GM10248 (cell line): ENCODE measurements around the gene POFUT1.

Experiments
- CTCF ChIA-PET: fragments of 300-600 bp; sonication (Branson Sonifier 250); formaldehyde crosslinking; extraction: SDS; loops from one replicate; lab custom pipeline; 2021; ENCODE audit warnings: antibody characterized with exemption; lab: Yijun Ruan, JAX
- POLR2A ChIA-PET: fragments of 350-650 bp; sonication (Branson Sonifier 250); formaldehyde crosslinking; extraction: SDS; loops from one replicate; lab custom pipeline; 2020; ENCODE audit warnings: antibody characterized with exemption; lab: Yijun Ruan, JAX
- DNase-seq: peaks from one replicate; pipeline ENCODE4 v3.0.0; 2012; ENCODE audit errors: extremely low spot score
- TF ChIP-seq, protein P1 (sequence below): IDR thresholded peaks from 2 replicates; pipeline ENCODE4 v1.5.1; 2012; ENCODE audit warnings: mild to moderate bottlenecking, low read depth; ENCODE audit errors: extremely low read depth, missing control alignments, control extremely low read depth

POFUT1 gene

DNA sequence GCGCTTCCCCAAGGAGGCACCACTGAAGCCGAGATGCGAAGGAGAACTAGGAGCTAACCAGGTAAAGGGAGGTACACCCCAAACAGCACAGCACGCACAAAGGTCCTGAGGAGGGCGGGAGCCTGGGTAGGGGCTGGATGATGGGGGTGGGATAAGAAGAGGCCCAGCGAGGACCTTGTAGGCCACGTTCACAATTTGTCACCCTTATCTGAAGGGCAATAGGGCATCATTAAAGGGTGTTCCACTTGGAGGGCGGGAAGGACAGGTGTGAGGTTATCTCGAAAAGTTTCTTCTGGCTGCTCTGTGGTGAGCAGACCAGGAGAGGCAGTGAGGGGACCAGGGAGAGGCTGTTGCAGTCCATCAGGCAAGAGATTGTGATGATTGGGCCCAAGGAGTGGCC lies 25.6 kb downstream of the POFUT1 start:
- TF ChIP-seq, protein P1, sequence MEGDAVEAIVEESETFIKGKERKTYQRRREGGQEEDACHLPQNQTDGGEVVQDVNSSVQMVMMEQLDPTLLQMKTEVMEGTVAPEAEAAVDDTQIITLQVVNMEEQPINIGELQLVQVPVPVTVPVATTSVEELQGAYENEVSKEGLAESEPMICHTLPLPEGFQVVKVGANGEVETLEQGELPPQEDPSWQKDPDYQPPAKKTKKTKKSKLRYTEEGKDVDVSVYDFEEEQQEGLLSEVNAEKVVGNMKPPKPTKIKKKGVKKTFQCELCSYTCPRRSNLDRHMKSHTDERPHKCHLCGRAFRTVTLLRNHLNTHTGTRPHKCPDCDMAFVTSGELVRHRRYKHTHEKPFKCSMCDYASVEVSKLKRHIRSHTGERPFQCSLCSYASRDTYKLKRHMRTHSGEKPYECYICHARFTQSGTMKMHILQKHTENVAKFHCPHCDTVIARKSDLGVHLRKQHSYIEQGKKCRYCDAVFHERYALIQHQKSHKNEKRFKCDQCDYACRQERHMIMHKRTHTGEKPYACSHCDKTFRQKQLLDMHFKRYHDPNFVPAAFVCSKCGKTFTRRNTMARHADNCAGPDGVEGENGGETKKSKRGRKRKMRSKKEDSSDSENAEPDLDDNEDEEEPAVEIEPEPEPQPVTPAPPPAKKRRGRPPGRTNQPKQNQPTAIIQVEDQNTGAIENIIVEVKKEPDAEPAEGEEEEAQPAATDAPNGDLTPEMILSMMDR, result no peak
- CTCF ChIA-PET, result interaction anchor here (0.9 to 1.6 kb wide), 2 partner anchors 11 kb away, joined by 4 read pairs; no protein-coding TSS in a partner anchor
- POLR2A ChIA-PET, result interaction anchor here (0.6 kb wide), 1 partner anchor 47 kb away, joined by 3 read pairs; no protein-coding TSS in a partner anchor
- no peak for DNase-seq

DNA sequence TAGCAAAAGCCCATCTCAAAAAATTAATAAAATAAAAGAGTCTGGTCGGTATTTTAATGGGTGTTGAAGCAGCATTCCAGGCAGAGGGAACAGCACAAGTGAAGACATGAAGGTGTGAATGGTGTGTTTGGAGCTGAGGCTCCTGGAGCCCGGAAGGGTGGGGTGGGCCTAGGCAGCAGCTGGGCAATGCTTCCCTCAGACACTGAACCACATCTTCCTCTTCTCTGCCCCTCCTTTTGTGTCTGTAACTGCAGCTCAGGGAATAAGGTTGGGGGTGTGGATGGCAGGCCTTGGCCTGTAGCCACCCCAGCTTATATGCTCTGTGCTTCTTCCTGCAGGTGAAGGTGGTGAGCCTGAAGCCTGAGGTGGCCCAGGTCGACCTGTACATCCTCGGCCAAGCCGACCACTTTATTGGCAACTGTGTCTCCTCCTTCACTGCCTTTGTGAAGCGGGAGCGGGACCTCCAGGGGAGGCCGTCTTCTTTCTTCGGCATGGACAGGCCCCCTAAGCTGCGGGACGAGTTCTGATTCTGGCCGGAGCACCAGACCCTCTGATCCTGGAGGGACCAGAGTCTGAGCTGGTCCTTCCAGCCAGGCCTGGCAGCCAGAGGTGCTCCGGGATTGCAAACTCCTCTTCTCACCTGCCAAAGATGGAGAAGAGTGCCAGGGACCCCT lies 26.6 kb downstream of the POFUT1 start:
- CTCF ChIA-PET, result interaction anchor here (0.9 kb wide), 1 partner anchor 12 kb away, joined by 4 read pairs; no protein-coding TSS in a partner anchor
- TF ChIP-seq, protein P1, result no peak
- no peak for DNase-seq
- POLR2A ChIA-PET, result no interaction called here

DNA sequence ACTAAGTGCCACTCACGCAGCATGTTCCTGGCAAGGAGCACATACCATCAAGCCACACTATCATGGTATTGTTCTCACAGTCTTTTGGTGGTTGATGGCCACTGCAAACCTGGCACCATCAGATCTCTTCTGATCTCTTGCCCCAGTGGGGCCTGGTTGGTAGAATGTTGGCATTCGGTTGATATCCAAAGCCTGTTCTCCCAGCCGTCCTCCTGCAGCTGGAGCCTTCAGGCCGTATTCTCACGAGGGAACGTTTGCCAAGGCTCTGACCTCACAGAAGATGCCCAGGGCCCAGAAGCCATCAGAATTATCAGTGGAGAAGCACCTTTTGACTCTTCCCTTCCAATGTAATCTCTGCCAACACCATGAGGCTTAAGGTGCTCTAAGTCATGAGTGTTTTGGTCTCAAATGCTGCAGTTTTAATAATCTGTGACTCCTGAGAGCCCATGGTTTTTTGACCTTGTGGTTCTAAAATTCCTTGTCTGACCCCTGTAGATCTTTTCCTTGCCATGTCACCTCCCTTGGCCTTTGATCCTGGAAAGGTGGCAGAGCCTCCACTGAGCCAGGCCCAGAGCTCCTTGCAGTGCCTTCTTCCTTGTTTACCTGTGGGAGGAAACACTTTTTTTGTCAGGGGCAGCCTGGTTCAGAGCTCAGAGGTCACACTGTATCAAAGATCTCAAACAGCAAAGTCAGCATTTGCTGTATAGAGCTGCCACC lies 27.8 kb downstream of the POFUT1 start:
- ChIA-PET CTCF (no interaction called here), POLR2A (no interaction called here)
- TF ChIP-seq, protein P1, result no peak
- no peak for DNase-seq

DNA sequence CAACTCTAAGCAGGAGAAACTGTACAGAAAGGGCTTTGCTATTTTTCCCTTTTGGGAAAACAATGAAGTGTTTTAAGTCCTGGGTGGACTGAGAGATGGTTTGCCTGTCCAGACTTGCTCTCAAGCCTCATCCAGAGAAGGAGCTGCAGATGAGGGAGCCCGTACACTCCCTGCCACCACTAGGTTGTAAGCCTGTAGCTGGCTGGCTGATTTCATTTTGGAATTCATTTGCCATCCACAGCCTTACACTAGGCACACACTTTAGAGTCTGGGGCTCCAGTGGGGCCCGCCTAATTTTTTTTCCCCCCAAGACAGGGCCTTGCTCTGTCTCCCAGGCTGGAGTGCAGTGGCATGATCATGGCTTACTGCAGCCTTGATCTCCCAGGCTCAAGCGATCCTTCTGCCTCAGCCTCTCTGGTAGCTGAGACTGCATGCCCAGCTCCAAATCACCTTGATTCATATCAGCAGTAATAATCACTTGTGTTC lies 28.4 kb downstream of the POFUT1 start:
- CTCF ChIA-PET, result no interaction called here
- no peak for DNase-seq
- POLR2A ChIA-PET, result no interaction called here
- TF ChIP-seq, protein P1, result no peak

DNA sequence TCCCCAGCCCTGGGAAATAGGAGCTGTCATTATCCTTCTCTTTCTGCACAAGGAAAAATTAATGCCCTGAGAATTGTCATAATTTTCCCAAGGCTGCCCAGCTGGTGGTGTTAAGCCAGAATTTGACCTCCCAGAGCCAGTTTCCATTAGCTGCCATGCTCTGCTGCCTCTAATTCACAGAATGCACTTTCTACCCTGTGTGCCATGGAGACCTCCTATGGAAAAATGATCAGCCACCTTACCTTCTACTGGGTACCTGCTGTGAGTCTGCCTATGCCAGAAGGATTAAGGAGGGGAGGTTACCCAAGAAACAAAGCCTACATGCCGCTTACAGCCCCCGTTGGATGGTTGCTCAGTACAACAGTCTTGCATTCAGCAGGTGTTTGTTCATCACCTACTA lies 29.1 kb downstream of the POFUT1 start:
- POLR2A ChIA-PET, result no interaction called here
- CTCF ChIA-PET, result no interaction called here
- TF ChIP-seq, protein P1, result no peak

DNA sequence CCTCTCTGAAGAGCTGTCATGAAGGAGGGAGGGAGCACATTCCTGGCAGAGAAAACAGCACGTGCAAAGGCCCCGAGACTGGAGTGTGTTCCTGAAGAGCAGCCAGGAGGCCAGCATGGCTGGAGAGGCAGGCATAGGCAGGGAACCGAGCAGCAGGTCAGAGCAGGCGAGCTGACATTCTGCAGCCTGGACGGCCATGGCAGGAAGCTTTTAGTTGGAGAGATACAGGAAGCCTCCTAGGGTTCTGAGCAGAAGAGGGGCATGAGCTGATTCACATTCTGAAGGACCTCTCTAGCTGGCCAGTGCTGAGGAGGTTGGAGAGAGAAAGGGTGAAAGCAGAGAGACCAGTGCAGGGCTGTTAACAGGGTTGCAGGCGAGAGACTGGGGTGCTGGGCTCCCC lies 29.7 kb downstream of the POFUT1 start:
- ChIA-PET CTCF (no interaction called here), POLR2A (no interaction called here)
- DNase-seq, result no peak
- TF ChIP-seq, protein P1, result no peak

More for the DNA sequence above, 29.1 kb downstream of the POFUT1 start:
- no peak for DNase-seq
